NCI-H2196 (cell line): ENCODE results near the gene STEAP3.
A peak's percentile ranks its signal among the peaks of the same experiment; 100 is the strongest.
"Not testable (repeated sequence)": the region's sequence is repeated elsewhere in the genome, so short reads cannot be mapped to it uniquely, and the experiment has no call there.

Source experiments
- DNase-seq: peaks from one replicate; lab custom pipeline; 2025; ENCODE audit not compliant: unreplicated experiment; lab: John Stamatoyannopoulos, UW

Gene STEAP3

DNA sequence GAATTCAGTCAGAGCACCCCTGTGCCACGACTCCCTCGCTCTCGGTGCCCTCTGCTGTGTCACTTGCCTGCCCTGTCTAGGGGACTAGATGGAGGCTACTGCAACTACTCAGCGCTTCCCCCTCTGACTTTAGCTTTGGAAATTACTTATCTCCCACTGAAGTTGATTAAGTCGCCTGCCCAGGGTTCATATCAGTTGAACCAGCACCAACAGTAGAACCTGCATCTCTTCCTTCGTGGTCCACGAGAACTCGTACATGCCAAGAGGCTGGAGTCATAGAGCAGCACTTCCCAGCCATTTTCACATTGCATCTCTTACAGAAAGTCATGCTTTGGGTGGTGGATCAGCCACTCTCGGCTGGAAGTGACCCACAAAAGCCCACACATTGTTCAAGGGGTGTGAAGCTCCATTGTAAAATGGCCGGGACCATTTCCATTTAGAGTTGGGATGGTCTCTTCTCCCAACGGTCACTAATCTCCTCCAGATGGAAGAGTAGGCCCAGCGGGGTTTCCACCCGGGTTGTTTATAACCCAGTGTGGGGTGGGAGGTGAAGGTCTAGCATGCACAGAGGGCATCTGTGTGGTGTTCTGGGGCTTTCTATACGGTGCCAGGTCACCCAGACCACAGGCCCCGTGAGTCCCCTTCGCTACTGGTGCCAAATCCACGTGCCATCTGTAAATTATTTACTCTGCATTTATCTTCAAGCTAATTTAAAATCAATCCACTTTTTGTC is 38.0 kb downstream of the STEAP3 start:
- no peak for DNase-seq

DNA sequence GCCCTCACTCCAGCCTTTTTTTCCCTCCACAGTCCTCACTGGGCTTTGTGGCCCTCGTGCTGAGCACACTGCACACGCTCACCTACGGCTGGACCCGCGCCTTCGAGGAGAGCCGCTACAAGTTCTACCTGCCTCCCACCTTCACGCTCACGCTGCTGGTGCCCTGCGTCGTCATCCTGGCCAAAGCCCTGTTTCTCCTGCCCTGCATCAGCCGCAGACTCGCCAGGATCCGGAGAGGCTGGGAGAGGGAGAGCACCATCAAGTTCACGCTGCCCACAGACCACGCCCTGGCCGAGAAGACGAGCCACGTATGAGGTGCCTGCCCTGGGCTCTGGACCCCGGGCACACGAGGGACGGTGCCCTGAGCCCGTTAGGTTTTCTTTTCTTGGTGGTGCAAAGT is 39.4 kb downstream of the STEAP3 start:
- no peak for DNase-seq

DNA sequence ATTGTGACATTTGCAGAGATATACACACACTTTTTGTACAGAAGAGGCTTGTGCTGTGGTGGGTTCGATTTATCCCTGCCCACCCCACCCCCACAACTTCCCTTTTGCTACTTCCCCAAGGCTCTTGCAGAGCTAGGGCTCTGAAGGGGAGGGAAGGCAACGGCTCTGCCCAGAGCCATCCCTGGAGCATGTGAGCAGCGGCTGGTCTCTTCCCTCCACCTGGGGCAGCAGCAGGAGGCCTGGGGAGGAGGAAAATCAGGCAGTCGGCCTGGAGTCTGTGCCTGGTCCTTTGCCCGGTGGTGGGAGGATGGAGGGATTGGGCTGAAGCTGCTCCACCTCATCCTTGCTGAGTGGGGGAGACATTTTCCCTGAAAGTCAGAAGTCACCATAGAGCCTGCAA is 40.0 kb downstream of the STEAP3 start:
- DNase-seq = no peak

DNA sequence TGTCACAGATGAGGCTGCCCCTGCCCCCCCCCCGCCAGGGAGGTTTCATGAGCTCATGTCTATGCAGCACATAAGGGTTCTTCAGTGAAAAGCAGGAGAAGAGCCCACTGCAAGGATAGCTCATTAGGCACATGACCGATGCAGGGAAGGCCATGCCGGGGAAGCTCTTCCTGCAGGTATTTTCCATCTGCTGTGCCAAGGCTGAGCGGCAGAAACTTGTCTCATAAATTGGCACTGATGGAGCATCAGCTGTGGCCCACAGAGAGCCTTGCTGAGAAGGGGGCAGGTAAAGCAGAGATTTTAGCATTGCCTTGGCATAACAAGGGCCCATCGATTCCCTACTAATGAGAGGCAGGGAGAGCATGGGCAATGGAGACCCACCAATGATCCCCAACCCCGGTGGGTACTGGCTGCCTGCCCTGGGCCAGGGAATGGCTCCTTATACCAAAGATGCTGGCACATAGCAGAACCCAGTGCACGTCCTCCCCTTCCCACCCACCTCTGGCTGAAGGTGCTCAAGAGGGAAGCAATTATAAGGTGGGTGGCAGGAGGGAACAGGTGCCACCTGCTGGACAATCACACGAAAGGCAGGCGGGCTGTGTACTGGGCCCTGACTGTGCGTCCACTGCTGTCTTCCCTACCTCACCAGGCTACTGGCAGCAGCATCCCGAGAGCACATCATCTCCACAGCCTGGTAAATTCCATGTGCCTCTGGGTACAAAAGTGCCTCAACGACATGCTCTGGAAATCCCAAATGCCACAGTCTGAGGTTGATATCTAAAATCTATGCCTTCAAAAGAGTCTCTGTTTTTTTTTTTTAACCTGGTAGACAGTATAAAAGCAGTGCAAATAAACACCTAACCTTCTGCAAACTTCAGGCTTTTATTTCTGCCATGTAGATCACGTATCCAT is 41.4 kb downstream of the STEAP3 start:
- DNase-seq = peak; percentile 62

DNA sequence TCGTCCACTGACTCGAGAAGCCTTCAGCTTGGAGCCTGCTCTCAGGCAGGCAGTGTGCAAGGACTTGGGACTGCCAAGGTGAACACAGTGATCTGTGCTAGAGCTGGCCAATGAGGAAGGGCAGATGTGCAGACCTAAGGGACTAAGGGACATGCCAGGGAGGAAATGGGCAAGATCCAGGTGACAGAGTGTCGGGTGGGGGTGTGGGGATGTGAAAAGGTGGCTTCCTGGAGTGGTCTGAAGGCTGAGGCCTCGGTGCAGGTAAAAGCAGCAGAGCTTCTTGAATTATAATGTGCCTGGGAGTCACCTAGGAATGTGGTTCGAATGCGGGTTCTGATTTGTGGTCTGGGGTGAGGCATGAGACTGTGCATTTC is 42.0 kb downstream of the STEAP3 start:
- DNase-seq = no peak

DNA sequence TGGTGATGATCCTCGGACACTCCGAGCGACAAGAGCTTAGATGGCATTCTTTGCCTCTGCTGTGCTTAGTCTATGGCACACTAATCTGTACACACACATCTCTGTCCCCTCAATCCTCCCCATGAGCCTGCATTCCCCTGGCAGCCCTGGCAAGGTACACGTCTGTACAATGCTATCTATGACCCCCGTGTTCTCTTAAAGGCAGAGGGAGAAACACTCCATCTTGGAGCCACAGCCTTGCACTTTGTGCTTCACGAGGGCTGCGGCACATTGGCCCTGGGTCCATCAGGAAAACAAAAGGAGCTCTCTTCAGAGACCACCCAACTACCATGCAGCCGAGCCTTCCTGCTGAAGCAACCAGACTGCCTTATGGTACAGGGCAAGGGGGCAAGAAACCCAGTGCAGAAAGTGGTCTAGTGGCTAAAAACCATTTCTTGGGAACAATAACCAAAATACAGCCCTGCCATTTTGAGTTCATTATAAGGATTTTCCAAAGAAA is 42.5 kb downstream of the STEAP3 start:
- no peak for DNase-seq

DNA sequence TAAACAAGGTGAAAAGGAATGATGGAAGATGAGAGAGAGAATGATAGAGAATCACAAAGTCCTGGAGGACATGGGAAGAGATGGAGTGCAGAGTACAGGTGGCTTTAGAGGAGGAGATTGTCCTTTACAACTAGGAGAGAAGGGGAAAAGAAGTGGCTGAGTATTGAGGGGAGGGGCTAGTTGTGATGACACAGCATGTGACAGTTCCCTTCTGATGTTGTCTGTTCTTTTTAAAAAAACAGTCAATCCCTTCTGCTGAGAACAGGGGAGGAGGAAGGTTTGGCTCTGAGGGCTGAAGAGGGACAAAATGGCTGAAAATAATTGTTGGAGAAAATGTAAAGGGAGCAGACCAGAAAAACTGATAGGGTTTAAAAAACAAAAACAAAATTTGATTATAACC is 44.0 kb downstream of the STEAP3 start:
- DNase-seq = no peak

DNA sequence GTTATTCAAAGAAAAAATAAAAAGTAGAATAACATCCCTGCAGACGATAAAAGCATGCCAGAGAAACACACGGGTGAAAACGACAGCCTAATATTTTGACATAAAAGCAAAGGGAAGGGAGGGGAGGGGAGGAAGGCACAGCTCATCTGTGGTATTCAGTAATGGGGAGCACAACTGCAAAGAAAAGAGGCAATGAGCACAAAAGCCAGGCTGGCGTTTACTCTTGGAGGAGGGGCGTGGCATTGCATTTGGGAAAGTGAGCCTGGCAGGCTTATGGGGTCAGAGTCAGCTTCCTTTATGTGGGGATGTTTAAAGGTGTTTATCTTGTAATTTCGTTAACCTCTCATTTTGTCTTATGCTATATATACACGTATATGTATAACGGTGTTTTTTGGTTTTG is 53.2 kb downstream of the STEAP3 start:
- no peak for DNase-seq

DNA sequence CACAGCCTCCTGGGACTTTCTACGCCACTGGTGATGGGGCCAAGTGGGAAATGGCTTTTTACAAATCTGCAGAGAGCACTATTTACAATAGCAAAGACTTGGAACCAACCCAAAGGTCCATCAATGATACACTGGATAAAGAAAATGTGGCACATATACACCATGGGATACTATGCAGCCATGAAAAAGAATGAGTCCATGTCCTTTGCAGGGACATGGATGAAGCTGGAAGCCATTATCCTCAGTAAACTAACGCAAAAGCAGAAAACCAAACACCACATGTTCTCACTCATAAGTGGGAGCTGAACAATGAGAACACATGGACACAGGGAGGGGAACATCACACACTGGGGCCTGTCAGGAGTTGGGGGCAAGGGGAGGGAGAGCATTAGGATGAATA is 54.8 kb downstream of the STEAP3 start:
- not testable (repeated sequence) for DNase-seq

DNA sequence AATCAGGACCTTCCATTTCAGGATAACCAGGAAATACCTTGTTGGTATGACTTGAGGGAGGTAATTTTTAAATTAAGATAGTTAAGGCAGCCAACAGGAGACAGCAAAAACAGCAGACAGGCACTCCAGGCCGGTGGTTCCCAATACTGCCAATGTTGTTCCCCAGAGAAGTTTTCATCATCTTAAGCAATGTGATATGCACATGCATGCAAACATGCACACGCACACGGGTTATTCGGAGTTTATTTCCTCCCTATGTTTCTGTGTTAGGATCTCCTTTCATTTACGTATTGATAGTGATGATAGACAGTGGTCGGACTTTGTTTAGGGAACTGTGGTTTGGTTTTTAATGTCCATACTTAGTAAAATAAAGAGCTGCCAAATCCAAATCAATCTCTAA is 55.3 kb downstream of the STEAP3 start:
- no peak for DNase-seq

DNA sequence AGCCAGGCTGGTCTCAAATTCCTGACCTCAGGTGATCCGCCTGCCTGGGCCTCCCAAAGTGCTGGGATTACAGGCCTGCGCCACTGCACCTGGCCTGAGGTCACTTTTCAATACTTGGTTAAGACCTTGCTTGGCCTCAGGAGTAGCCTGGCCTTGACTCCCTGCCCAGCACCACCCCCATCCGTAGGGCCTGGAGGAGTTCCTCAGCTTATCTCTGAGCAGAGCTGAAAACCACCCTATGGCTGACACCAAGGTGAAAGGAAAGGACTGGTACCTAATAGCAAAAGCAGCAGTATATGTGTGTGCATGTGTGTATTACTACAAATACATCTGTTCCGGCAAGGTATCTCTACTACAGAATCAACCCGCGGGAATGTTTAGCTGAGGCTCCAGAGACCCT is 56.0 kb downstream of the STEAP3 start:
- no peak for DNase-seq

DNA sequence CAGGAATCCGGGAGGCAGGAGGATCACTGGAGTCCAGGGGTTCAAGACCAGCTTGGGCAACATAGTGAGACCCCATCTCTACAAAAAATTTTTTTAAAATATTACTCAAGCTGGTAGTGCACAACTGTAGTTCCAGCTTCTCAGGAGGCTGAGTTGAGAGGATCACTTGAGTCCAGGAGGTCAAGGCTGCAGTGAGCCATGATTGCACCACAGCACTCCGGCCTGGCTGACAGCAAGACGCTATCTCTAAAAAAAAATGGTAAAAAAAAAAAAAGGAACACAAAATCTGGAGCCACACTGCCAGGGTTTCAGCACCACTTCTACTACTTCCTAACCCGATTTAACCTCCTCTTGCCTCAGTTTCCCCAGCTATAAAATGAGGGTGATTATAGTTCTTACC is 57.0 kb downstream of the STEAP3 start:
- no peak for DNase-seq

DNA sequence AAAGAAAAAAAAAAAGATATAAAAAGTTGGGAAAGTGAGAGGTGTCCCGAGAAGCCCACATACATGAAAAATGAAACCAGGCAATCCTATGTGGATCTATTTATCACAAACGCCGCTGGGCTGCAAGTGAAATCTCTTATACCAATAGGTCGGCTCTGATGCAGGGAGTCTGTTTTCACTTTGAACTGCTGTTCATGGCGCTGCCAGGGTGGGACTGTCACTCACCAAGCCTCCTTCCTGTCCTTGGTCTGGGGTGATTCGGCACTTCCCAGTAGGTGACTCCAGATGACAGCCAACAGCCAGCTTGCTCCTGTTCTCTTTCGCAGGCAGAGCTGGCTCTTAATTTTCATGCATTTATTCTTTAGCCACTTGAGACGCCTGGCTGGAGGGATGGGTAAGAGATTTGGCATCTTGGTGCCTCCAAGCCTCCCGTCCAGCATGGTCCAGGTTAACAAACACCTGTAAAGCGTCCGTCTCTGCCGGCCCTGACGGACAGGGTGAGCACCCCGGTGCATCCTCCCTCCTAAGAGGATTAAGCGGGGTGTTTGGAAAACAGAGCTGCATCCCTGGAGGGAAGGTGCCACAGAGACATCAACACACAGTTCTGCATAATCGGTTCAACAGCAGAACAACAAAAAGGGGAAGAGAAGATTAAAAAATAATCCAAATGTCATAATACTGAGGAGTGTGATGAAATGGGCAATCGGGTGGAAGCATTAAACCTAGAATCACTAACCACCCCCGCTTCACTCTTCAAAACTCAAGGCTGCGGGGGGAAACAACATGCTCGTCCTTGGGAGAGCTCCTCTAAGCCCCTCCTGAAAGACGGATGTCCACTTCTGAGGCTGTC is 58.7 kb downstream of the STEAP3 start:
- DNase-seq = no peak

DNA sequence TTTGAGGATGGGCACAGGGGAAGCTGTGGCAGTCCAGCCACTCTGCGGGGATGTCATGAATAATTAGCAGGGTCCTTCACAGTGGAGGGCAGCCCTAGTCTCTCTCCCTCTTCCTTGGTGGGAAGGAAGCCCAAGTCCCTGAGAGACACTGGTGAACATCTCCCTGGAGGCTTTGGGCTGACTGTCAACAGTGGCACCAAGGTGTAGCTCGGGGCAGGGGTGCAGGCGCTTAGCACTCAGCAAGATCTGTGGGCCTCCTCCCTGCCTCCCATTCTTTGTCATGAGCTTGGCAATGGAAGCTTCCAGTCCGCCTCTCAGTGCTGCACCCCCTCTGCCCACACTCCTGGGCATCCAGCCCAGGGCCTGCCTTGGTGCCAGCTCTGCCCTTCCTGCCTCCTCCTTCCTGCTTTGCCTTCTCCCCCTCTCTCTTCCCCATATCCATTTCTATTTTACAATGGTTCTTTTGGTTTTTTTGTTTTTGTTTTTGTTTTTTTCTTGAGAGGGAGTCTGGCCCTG is 59.4 kb downstream of the STEAP3 start:
- peak; percentile 69 for DNase-seq

DNA sequence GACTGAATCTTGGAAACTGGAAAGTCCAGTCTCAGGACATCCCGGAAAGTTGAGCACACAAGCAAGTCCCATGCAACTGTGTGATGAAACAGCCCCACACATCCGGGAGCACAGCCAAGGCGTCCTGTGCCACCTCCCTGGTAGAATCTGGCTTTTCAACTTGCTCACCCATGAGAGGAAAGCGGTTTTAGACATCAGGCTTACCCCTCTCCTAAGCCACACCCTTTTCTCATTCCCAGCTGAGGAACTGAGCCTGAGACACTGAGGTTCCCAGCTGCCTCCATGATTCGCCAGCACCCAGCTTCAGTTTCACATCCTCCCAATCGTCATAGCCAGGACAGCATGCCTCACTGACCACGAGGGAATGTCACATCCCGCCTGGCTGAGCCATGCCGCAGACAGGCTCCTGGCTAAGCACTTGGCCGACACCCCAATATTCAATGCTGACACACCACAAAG is 60.3 kb downstream of the STEAP3 start:
- DNase-seq = peak; percentile 78

DNA sequence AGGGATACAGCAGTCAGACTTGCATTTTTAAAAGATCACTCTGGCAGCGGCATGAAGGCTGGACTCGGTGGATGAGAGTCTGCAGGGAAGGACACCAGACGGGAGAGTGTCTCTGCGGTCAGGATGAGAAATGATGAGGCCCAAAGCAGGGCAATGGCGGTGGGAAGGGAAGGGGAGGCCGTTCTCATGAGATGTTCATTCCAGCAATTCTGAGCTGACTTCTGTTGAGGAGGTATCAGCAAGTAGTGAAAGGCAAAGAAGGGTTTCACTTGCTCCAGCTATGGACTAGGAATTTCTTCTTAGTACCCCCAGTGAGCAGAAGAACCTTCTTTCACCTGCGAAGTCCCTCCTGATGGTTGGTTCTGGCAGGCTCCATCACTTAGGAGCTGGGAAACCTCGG is 63.0 kb downstream of the STEAP3 start:
- no peak for DNase-seq

DNA sequence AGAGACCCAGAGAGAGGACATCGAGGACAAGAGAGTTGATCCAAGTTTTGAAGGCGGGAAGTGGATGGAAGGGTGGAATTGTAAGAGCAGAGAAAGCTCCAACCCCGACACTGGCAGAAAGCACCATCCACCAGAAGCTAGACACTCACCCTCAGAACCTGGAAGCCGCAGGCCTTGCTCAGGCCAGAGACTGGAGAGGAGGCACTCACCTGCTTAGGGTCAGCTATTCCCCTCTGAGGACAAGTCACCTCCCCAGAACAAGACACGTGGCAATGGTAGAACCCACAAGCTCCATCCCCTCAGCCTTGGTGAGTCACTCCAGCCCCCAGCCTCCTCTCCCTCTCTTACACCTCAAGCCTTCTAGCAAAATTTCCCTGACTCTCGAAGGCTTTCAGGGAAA is 64.9 kb downstream of the STEAP3 start:
- DNase-seq = no peak

DNA sequence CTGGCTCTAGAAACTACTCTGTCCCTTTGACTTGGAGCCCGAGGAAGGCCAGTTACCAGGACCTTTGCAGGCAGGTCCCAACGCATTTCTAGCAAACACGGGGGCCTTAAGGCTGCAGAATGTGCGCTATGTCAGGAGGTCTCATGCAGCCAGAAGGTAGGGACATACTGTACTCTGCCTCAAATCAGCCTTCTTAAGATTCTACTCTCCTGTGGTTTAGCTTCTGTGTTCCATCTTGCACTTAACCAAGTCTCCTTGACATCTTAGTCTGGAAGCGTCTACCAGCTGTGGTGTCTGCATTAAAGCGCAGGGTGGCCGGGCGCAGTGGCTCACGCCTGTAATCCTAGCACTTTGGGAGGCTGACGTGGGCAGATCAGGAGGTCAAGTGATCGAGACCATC is 65.5 kb downstream of the STEAP3 start:
- DNase-seq = no peak

DNA sequence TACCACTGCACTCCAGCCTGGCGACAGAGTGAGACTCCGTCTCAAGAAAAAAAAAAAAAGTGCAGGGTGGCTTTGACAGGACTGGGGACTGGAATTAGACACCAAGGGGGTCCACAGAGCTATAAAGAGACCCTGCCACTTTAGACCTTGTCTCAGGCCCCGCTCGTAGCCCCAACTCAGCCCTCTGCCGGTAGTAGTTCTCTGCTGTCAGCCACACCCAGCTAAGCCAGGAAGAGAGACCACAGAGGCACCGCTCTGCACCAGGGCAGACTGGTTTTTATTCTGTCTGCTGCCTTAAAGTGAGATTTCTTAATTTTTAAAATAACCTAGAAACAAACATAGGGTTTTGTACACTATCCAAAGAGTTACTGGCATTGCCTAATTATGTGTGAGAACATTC is 66.0 kb downstream of the STEAP3 start:
- no peak for DNase-seq

DNA sequence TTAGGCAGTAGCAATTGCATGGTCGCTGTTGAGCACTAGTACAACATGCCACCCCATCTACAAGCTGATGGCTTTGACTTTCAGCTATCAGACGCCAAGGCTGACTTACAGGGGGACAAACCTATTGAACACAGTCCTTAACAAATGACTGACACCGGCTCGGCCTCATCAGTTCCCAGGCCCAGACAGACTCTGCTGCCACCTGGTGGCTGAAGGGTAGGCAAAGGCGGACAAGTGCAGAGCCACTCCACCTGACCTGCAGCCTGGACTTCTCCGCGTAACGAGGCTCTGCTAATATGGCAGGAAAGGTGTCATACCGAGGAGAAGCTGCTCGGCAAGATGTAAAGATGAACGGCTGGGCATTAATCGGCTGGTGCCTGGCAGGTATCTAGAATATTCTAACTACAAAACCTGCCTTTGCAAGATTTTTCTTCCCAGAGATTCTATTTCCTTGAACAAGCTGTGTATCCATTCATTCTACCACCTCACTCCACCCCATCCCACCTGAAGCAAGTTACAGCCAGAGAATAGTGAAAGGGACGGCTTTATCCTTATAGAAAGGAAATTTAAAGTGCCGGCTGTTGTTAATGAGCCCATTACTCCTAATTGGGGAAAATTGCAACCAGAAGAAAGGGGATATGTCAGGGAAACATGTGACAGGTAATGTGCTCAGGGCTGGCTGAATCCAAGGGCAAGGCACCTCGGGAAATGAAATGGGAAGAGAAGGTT is 67.4 kb downstream of the STEAP3 start:
- DNase-seq = peak; percentile 62
